NCI-H2029 (cell line): ENCODE data around the gene UNC79.

Experiments used
- DNase-seq: peaks from one replicate; lab custom pipeline; 2025; lab: John Stamatoyannopoulos, UW

The UNC79 gene

DNA sequence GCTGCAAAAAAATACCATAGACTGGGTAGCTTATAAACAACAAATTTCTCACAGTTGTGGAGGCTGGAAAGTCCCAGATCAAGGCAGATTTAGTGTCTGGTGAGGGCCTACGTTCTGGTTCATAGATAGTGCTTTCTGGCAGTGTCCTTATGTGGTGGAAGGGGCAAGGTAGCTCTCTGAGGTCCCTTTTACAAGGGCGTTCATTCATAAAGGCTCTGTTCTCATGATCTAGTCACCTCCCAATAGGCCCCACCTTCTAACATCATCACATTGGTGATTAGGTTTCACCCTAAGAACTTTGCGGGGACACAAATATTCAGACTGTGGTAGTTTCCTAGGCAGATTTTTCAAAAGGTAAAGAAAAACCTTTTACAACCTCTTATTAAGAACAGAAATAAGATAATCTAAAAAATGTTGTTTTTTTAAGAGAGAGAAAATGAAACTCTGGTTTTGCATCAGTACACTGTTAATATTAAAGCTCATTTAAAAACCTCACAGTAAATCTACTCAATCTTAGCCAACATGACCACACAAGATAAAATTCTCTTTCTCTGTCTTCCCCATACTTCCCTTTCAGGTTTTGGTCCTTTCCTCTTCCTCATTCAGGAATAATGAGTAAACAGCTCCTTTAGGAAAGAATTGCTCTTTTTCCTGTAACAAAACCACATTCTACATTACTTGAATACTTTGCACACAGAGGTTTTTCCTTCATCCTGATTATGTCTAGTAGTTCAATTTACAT lies 117.5 kb downstream of the UNC79 start:
- no peak for DNase-seq

GRCh38 chr14:93549595-93549994 lies 118.9 kb downstream of the UNC79 start:
- DNase-seq: no peak

GRCh38 chr14:93564918-93565317 lies 134.2 kb downstream of the UNC79 start:
- no peak for DNase-seq

- no peak for DNase-seq
Observed at GRCh38 chr14:93566065-93566693, 135.4 kb downstream of the UNC79 start.

DNA sequence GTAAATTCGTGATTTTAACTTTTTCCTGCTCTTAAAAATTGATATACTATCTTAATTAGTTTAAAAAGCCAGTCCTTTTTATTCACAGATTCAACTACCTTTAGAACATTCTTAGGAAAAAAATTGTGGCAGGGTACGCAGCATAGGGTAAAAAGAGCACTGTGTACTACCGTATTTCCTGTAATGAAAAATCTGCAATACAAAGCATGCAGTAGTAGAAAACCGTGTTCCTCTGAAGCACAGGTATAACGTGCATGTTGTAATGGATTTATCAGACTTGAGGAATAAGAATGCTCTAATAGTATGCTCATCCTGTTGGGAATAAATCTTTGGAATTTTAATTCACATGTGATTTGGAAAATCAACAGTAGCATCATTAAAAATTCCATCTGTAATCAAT lies 140.5 kb downstream of the UNC79 start:
- DNase-seq: no peak

DNA sequence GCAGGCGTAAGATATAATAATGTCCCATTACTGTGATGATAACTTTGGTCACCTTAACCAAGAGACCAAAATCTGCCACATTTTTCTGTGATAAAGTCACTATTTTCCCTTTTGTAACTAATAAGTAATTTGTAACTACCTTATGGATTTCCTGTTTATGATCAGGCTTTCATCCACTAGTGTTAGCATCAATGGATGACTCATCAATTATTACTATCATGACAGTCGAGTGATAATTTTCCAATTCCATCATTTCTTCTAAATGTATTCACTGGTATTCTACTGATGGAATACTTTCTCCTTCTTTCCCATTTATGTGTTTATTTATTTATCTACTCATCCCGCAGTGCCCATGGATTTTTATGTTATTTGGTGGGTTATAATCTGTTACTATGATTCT lies 148.4 kb downstream of the UNC79 start:
- no peak for DNase-seq

DNA sequence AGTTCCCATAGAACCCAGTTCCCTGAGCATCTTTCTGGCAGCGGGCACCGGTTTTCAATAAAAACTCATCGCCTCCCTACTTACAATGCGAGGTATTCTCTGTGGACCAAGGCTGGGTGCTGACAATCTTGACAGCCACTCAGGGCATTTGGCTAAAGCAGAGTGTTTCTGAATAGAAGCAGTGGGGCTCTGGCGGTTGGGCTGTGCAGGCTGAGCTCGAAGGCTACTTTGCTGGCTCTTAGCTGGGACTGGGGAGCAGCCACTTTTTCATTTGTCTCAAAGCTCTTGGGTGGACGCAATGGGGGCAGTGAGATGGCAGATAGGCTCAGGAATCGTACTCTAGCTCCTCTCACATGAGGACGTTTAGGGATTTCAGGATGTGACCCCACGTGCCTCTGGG lies 151.8 kb downstream of the UNC79 start:
- DNase-seq: no peak

GRCh38 chr14:93587330-93587729 lies 156.6 kb downstream of the UNC79 start:
- DNase-seq: no peak

DNA sequence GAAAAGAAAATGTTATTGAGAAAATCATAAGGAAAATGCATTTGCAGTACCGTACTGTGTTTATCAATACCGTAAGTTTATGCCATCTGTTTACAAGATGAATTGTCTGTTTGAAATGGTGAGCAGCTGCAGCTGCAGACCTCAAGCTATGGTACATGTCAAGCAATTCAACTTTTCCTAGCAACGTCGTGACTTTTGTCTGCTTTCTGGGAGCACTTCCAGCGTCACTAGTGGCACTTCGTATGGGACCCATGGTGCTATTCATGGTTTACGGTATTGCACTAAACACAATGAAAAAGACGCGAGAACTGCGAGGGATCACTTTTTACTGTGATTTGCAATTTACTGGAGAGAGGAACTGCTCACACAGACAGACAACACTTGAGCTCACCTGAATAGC lies 160.8 kb downstream of the UNC79 start:
- DNase-seq: no peak

GRCh38 chr14:93592786-93593185 lies 162.0 kb downstream of the UNC79 start:
- DNase-seq: no peak

DNA sequence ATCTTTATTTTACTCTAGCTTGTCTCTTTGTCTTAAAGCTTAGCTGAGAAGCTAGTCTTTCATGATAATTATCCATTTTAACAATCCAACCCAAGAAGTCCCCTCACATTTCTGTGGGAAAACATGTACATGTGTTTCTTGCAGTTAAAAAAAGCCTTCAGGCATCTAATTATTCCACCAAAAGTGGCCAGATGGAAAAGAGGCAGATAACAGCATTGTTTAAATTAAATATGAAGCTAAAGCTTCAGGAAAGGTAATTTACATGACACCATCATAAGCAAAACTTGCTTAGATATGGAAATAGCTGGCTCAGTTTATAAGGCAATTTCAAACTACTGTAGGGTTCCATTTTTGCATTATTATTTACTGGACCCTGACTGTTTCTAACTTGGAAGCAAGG lies 175.4 kb downstream of the UNC79 start:
- DNase-seq: no peak

GRCh38 chr14:93619176-93619793 lies 188.5 kb downstream of the UNC79 start:
- DNase-seq: peak; percentile 12

GRCh38 chr14:93628048-93628447 lies 197.3 kb downstream of the UNC79 start:
- no peak for DNase-seq

DNA sequence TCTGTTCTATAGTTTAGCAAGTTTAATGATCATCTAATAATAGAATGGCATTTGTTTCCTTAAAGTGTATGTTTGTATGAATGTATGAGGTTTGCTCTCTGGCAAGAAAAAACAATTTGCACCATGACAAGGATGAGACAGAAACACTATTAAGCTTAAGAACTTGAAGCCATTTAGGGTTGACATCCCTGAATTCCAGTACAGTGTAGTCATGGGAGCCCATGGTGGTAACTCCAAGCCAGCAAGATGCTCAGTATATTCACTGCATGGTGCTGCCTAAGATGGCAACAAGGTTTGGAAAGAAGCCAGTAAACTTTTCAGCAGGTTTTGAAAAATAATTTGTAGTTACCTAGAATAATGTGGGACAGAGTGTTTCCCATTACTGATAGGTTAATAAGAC lies 198.9 kb downstream of the UNC79 start:
- DNase-seq: no peak

GRCh38 chr14:93638790-93639189 lies 208.1 kb downstream of the UNC79 start:
- DNase-seq: no peak

GRCh38 chr14:93643127-93643526 lies 212.4 kb downstream of the UNC79 start:
- no peak for DNase-seq

GRCh38 chr14:93643676-93644075 lies 212.9 kb downstream of the UNC79 start:
- no peak for DNase-seq

GRCh38 chr14:93645200-93645599 lies 214.5 kb downstream of the UNC79 start:
- DNase-seq: no peak

DNA sequence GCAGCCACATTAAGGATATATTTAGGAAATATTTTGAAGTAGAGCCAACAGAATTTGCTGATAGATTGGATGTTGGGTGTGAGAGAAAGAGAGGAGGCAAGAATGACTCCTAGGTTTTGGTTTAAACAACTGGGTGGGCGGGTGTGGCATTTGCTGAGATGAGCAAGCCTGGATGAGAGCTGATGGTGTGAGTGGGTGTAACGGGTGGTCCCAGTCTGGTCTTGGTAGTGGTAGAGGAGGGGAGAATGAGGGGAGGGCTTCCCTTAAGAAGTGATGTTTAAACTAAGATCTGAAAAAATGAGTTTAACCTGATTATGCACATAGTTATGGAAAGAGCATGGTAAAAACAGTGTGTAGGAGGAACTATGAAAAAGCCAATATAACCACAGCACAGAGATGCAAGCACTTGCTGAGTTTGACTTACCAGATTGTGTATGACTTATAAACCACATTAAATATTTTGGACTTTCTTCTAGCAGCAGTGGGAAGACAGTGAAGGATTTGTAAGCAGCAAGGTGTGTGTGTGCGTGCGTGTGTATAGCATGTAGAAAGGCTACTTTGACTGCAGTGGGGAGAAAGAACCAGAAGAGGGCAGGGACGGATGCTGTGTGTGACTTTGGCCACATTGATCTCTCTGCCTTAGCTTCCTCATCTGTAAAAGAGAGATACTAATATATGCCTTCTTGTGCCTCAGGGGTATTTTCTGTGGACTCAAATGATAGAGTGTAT lies 217.9 kb downstream of the UNC79 start:
- DNase-seq: no peak

GRCh38 chr14:93654599-93654998 lies 223.9 kb downstream of the UNC79 start:
- no peak for DNase-seq

DNA sequence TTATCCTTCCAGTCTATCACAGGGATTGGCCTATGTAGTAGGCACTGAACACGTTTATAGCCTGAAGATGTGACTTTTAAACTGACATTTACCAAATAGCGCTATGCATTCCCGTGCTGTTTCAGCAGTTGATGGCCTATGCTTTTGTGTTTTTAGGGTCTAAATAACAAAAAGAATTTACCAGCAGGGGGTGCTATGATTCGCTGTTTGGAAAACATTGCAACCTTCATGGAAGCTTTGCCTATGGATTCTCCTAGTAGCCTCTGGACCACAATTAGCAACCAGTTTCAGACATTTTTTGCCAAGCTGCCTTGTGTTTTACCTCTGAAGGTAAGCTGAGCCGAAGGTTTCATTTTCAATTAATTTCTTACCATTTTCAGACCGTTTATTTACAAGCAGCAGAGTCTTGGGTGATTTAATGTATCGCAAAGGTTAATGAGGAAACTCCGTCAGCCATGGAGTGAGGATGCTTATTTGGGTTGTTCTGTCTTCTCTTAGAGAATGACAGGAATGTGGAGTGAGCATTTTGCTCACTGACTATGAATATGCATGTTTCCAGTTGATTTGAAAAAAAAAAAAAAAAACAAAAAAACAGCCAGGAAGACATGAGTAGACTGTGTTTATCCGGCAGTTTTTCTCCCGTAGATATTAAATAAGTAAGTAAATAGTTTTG lies 224.5 kb downstream of the UNC79 start:
- peak; percentile 1 for DNase-seq

- DNase-seq: no peak
Observed at GRCh38 chr14:93657875-93658274, 227.1 kb downstream of the UNC79 start.
